ENCODE measurements around the gene C9orf40.

The C9orf40 gene

DNA sequence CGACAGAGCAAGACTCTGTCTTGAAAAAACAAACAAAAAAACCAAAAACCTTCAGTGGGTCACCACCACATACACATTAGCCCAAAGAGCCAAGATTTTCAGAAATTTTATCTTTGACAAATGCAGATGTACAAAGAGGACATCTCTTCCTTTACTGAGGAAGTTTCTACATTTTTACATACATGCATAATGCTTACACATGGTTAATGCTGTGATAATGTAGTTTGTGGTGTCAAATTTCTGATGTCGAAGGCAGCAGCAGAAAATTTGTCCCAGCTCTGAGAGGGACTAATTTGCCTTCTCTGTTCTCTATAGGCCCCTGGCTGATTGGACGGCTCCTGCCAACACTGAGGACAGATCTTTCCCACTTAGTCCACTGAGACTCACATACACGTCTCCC is 24.6 kb upstream of the C9orf40 start:
- no peak overlapping the region for H3K4me3 ChIP-seq (ENCODE audit: low read depth, low read length)
- no peak for DNase-seq (ENCODE audit: low read depth, low spot score)
- in situ Hi-C loops (cut with HindIII; ENCODE audit: low sequenced_read_pairs): no loop called here
- TF ChIP-seq, protein P1, sequence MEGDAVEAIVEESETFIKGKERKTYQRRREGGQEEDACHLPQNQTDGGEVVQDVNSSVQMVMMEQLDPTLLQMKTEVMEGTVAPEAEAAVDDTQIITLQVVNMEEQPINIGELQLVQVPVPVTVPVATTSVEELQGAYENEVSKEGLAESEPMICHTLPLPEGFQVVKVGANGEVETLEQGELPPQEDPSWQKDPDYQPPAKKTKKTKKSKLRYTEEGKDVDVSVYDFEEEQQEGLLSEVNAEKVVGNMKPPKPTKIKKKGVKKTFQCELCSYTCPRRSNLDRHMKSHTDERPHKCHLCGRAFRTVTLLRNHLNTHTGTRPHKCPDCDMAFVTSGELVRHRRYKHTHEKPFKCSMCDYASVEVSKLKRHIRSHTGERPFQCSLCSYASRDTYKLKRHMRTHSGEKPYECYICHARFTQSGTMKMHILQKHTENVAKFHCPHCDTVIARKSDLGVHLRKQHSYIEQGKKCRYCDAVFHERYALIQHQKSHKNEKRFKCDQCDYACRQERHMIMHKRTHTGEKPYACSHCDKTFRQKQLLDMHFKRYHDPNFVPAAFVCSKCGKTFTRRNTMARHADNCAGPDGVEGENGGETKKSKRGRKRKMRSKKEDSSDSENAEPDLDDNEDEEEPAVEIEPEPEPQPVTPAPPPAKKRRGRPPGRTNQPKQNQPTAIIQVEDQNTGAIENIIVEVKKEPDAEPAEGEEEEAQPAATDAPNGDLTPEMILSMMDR (IDR thresholded peaks at IDR 0.05; ENCODE audit: low read depth, low read length): no peak

DNA sequence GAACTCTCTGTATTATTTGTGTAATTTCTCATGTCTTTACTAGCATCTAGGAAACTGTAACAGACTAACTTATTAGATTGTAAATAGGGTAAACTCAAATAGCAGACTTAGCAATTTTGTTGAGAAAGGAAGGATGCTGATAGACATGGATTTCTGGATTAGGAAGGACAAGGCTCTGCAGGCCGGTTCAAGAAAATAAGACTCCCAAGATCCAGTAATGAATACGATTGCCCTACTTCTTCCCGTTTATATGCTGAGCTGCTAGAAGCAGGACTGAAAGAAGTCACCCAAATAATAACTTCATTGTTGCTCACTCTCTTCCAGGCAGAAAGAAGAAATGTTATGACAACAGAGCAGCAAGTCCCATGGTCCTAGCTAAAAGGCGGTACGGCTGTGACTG is 22.8 kb upstream of the C9orf40 start:
- no peak overlapping the region for H3K4me3 ChIP-seq (ENCODE audit: low read depth, low read length)
- DNase-seq (ENCODE audit: low read depth, low spot score): no peak
- in situ Hi-C loops (cut with HindIII; ENCODE audit: low sequenced_read_pairs): no loop called here
- TF ChIP-seq, protein P1 (IDR thresholded peaks at IDR 0.05; ENCODE audit: low read depth, low read length): no peak

DNA sequence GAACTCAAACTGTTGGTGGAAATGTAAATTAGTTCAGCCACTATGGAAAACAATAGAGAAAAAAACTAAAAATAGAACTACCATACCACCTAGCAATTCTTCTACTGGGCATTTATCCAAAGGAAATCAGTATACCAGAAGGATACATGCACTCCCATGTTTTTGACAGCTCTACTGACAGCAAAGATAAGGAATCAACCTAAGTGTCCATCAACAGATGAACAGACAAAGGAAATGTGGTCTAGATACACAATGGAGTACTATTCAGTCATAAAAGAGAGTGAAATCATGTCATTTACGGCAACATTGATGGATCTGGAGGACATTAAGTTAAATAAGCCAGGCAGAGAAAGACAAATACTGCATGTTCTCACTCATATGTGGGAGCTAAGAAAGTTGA is 21.8 kb upstream of the C9orf40 start:
- TF ChIP-seq, protein P1 (IDR thresholded peaks at IDR 0.05; ENCODE audit: low read depth, low read length): no peak
- DNase-seq (ENCODE audit: low read depth, low spot score): no peak
- in situ Hi-C loops (cut with HindIII; ENCODE audit: low sequenced_read_pairs): no loop called here
- H3K4me3 ChIP-seq (ENCODE audit: low read depth, low read length): no peak overlapping the region

DNA sequence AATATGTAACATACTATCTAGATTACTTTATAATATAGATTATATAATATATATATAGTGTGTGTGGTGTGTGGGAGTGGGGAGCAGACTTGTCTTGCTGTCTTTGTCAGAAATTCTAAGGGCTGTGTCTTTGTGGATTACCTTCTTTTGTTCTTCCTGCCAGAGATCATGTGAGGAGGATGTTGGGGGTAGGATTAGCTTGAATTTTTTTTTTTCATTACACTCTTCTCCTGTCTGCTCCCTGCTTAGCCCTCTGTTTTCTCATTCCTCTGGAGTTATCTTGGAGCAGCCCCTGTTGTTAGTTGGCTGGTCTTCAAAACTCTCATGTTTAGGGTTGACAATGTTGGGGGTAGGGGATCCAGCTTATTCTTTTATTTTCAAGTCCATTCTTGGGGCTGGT is 21.0 kb upstream of the C9orf40 start:
- in situ Hi-C loops (cut with HindIII; ENCODE audit: low sequenced_read_pairs): no loop called here
- H3K4me3 ChIP-seq (ENCODE audit: low read depth, low read length): no peak overlapping the region
- no peak for DNase-seq (ENCODE audit: low read depth, low spot score)
- TF ChIP-seq, protein P1 (IDR thresholded peaks at IDR 0.05; ENCODE audit: low read depth, low read length): no peak

DNA sequence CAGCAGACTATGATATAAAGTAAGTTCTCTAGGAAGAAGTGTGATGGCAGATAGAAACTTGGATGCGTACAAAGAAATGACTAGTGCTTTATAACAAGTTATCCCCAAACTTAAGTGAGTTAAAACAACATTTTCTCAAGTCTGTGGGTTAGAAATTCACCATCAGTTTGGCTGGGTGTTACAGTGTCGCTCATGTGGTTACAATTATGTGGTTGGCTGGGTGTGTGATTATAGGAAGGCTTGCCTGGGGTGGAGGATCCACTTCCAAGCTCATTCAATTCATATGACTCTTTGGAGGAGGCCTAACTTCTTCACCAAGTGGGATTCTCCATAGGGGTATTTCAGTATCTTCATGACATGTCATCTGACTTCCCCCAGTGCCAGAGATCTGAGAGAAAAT is 10.3 kb upstream of the C9orf40 start:
- in situ Hi-C loops (cut with HindIII; ENCODE audit: low sequenced_read_pairs): no loop called here
- no peak overlapping the region for H3K4me3 ChIP-seq (ENCODE audit: low read depth, low read length)
- TF ChIP-seq, protein P1 (IDR thresholded peaks at IDR 0.05; ENCODE audit: low read depth, low read length): no peak
- no peak for DNase-seq (ENCODE audit: low read depth, low spot score)

DNA sequence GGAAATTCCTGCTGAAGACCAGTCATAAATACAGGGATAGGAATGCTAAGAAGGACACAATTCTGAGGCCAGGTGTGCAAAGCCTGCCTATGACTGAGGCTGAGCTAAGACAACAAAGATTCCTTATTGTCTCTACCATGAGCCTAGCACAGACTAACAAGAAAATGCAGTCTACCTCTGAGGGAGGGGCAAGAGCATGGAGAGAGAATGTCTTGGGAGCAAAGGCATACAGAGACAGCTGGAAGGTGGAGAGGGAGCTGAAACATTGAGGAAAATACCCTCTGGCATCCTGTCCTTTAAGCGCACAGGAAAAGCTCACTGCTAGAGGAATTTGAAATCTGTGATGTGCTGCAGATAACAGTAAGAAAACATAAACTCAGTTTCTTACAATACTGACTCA is 8.8 kb upstream of the C9orf40 start:
- TF ChIP-seq, protein P1 (IDR thresholded peaks at IDR 0.05; ENCODE audit: low read depth, low read length): no peak
- in situ Hi-C loops (cut with HindIII; ENCODE audit: low sequenced_read_pairs): no loop called here
- no peak overlapping the region for H3K4me3 ChIP-seq (ENCODE audit: low read depth, low read length)

DNA sequence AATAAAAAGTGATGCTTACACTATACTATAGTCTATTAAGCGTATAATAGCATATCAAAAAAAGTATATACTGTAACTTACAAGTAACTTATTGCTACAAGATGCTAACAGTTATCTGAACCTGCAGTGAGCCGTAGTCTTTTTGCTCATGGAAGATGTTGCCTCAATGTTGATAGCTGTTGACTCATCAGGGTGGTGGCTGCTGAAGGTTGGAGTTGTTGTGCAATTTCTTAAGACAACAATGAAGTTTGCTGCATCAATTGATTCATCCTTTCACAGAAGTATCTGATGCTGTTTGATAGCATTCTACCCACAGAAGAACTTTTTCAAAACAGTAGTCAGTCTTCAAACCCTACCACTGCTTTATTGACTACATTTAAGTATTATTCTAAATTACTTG is 7.8 kb upstream of the C9orf40 start:
- TF ChIP-seq, protein P1 (IDR thresholded peaks at IDR 0.05; ENCODE audit: low read depth, low read length): no peak
- peak; percentile 42 for DNase-seq (ENCODE audit: low read depth, low spot score)
- in situ Hi-C loops (cut with HindIII; ENCODE audit: low sequenced_read_pairs): no loop called here
- no peak overlapping the region for H3K4me3 ChIP-seq (ENCODE audit: low read depth, low read length)

More for the DNA sequence above, 8.8 kb upstream of the C9orf40 start:
- no peak for DNase-seq (ENCODE audit: low read depth, low spot score)
